Measurements from ENCODE around the gene TNXB.

Gene TNXB

DNA sequence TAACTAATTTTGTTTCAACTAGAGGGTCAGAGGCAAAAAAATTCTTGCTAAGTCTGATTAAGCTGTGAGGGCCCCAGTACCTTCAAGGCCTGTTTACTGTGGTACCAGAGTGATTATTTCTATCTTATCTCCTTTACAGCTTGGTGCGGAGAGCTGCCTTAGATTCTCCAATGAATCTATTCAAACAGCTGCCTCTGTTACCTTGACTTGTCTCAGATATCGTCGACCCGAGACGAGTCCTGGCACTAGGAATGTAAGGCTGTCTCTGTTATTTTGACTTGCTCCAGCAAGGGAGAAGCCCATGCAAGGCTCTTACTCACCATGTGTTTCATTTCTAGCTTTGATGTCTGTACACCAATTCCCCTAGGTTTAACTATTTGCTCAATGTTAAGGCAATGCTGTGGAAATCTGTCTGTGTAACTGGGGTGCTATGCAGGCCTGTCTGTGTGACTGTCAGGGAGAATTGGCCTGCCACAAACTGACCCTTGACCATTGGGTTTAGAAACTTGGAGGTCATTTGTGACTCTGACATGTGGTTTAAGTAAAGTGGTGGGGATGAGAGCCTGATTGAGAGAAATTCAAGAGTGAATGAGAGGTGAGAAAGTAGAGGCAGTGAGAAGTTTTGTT is 31.4 kb upstream of the TNXB start:
- in situ Hi-C loops (cut with MboI; ENCODE audit: low sequenced_read_pairs) = no loop called here

DNA sequence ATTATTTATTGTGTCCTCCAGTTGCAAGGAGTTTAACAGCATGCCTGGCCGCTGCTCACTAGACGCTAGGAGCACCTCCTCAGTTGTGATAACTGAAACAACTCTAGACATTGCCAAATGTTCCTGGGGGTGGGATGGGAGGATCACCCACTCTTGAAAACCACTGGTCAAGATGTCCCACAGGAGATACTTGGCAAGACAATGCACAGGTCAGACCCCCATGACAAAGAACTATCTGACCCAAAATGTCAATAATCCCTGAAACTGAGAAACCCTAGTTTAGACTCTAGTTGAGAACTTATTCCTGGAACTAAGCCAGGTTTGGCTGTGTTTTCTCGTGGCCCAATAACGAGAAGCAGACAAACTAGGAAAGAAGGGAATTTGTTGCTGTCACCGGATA is 30.5 kb upstream of the TNXB start:
- in situ Hi-C loops (cut with MboI; ENCODE audit: low sequenced_read_pairs) = no loop called here

DNA sequence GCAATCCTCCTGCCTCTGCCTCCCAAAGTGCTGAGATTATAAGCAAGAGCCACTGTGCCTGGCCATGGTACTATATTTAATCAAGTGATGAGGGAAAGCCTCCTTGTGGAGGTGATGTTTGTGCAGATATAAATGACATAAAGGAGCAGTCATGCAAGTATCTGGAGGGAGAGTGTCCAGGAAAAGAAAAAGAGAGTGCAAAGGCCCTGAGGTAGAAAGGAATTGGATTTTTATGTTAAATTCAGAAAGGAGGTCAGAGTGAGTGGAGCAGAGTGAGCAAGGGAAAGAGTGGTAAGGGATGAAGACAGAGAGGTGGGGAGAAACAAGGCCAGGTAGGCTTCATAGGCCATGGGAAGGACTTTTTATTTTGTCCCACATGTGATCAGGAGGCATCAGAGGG is 28.3 kb upstream of the TNXB start:
- in situ Hi-C loops (cut with MboI; ENCODE audit: low sequenced_read_pairs) = no loop called here

DNA sequence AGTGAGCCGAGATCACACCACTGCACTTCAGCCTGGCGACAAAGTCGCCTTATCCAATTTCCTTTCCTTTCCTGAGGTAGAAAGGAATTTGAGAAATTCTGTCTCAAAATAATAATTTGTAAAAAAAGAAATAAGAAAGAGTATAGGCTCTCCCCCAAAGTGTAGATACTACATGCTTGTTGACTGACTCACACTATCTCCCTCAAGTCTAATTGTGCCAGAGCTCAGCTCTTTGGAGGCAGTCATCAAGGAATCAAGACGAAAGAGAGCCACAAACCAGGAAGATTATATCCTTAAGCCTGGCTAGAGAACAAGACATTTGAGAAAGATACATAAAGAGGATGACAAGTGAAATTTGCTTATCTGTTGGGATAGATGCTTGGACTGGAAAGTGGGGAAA is 24.6 kb upstream of the TNXB start:
- in situ Hi-C loops (cut with MboI; ENCODE audit: low sequenced_read_pairs) = no loop called here

DNA sequence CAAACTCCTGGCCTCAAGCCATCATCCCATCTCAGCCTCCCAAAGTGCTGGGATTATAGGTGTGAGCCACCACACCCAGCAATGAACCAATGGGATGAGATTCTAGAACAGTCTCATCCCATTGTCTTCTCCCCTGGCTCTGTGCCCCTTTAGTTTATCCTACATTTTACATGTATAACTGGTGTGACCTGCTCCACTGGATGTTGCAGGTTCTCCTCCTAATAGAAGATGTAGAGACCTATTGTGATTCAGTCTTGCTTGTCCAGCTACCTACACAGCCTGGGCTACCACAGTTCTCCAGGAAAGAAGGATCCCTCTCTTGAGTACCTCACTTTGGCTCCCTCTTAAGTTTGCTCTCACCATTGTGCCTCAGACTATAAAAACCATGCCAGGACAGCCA is 23.0 kb upstream of the TNXB start:
- in situ Hi-C loops (cut with MboI; ENCODE audit: low sequenced_read_pairs) = no loop called here

DNA sequence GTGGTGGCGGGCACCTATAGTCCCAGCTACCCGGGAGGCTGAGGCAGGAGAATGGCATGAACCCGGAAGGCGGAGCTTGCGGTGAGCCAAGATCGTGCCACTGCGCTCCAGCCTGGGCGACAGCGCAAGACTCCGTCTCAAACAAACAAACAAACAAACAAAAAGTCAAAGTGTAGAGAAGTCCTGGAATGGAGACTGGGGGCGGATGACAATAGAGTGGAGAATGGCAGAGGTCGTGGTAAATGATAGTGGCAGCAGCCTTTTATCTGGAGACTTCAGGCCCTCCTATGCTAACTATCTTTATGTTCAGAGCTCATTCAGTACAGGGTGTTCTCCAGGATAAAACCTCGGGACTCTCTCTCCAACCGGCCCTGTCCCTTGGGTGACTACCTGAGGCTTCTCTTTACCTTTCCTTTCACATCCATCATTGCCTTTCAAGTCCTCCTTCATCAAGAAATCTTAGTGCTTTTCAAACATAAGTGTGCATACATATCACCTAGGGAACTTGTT is 22.4 kb upstream of the TNXB start:
- in situ Hi-C loops (cut with MboI; ENCODE audit: low sequenced_read_pairs) = no loop called here

DNA sequence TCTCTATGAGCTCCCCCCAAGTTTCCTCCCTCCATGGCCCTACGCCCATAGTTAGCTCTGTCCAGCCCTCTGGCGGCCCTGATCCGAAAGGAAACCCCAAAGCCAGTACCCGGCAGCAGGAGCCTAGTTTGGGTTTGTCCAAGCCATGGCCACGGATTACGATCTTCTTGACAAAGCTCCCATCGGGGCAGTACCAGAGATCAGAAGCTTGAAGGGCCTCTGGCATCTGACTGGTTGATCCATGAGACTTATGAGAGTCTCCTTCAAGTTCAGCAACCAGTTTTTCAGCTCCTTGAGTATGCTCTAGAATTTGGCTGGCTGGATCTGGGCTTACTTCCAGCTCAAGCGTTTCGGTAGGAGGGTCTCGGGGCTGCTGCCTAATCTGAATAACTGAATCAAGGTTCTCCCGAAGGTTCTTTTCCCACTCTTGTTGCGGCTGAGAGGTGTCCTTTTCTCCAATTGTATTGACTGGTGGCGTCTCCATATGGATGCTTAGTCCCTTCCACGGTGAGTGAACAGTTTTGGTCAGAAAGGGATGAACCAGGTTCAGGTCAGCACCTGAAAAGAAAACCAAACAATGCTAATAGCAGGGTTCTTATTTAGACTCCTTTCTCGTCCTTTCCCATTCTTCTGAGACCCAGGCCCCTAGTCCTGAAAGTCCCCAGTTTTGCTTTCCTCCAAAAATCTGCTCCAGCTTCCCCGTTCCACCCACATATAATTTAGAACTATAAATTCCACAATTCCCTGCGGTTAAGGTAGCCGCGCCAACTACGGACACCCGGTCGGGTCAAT is 20.4 kb upstream of the TNXB start:
- in situ Hi-C loops (cut with MboI; ENCODE audit: low sequenced_read_pairs) = no loop called here

DNA sequence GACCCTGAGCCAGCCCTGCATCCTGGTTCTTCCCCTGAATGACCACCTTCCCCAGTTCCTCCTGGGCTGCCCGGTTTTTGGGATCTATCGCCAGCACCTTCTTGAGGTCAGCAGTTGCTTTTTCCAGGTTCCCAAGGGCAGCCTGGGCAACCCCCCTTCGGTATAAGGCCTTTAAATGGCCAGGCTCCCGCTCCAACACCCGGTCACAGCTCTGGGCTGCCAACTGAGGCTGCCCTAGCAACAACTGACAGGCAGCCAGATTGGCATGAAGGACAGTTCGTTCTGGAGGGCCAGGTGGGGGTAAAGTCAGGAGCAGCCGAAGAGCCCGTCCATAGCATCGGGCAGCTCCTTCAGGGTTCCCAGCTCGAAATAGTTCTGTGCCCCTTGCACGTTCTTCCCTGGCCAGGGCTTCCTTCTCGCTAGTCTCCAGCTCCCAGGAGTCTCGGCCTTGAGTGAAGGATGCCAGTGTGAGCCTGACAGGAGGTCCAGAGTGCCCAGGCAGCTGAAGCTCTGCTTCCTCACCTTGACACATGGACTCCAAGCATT is 19.7 kb upstream of the TNXB start:
- in situ Hi-C loops (cut with MboI; ENCODE audit: low sequenced_read_pairs) = no loop called here

DNA sequence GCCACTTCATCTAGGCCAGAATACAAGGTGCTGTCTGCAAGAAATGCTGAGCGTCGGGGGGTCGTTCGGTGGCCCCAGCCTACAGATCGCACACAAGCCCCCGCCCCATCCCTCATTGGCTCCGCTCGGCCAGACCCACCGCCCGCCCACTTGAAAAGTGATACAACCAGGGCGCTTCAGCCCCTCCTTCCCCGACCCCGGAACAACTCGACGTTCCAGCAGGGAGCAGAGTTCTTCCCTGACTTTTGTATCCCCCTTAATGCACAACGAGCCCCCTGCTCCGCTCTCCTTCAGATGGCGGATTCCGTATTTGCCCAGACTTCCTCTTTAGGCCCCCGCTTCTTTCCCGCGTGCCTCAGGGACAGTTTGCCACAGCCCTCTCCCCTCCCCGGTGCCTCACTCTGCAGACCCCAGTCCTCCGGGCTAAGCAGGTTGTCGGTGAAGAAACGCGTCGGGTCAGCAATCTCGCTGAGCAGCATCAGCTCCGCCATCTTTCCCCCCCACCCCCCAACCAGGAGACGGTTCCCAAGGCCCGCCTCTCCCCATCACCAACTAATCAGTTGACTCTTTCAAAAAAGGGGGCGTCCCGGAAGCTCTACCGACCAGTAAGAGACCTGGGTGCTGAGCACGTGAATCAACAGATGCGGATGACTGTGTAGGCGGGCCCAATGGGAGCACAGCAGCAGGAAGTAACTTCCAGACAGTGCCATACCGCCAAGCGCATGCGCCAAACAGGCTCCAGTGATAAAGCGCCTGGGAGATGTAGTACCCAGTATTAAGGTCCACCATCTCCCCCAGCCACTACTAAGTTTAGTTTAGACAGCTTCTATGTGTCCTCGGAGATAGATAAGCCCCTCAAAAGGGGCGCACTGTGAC is 18.8 kb upstream of the TNXB start, which contains the start of gene ATF6B:
TSS of gene ATF6B (minus strand) at position 530 of the 876 bp plus-strand sequence. CDS start at position 491, 39 bp downstream.
- in situ Hi-C loops (cut with MboI; ENCODE audit: low sequenced_read_pairs) = no loop called here

DNA sequence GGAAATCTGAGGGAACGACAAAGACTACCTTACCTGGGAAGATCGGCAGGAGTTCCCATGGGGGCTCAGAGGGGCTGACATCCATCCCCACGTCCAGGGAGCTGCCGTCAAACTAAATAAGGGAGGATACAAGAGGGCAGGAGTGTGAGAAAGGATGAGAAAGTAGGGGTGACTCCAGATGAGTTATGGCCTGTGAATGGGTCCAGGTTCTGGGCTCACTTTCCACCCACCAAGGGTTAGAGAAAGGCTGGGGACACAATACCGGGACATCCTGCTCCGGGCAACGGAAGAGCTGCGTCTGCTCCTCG is 18.2 kb upstream of the TNXB start:
- in situ Hi-C loops (cut with MboI; ENCODE audit: low sequenced_read_pairs) = no loop called here

DNA sequence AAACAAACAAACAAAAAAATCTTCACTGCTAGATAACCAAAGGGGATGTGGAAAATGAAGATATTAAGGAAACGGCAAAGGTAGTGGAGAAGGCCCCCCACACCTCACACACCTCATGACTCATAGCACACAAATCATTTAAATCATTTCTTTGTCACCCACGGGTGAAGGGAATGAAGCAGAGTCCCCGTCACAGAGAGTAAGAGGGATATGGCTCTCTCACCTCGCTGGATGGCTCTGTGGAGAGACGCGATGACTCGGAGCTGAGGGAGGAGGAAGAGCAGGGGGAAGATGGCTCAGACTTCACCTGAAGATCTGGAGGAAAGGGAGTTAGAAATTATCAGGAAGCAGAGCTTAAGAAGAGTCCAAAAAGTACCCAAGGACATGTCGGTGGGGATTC is 17.7 kb upstream of the TNXB start:
- in situ Hi-C loops (cut with MboI; ENCODE audit: low sequenced_read_pairs) = no loop called here

DNA sequence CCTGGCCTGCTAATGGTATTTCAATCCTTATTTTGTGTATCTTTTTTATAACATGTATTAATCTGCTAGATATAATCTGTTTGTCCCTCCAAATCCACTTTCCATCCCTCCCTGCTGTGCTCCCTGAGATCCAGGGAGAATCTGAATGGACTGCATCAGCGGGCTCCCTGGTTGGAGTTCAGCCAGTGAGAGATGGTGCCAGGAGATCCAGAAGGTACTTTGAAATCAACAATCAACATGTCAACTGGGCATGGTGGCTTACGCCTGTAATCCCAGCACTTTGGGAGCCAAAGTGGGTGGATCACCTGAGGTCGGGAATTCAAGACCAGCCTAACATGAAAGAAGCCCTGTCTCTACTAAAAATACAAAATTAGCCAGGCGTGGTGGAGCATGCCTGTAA is 14.5 kb upstream of the TNXB start:
- in situ Hi-C loops (cut with MboI; ENCODE audit: low sequenced_read_pairs) = no loop called here

DNA sequence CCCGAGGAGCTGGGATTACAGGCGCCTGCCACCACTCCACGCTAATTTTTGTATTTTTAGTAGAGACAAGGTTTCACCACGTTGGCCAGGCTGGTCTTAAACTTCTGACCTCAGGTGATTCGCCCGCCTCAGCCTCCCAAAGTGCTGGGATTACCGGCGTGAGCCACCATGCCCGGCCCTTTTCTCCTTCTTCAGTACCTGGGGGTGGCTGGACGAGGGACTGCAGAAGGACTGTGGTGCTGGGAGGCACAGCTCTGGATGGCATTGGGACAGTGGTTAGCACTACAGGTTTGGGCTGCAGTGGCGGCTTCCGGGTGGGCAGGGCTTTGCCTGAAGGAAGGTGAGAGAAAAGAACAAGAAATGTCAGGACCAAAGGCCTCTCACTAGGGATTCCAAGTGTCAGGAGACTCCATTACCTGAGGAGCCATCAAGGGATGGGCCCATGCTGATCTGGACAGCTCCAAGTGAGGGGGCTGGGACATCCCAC is 11.5 kb upstream of the TNXB start:
- in situ Hi-C loops (cut with MboI; ENCODE audit: low sequenced_read_pairs) = no loop called here

DNA sequence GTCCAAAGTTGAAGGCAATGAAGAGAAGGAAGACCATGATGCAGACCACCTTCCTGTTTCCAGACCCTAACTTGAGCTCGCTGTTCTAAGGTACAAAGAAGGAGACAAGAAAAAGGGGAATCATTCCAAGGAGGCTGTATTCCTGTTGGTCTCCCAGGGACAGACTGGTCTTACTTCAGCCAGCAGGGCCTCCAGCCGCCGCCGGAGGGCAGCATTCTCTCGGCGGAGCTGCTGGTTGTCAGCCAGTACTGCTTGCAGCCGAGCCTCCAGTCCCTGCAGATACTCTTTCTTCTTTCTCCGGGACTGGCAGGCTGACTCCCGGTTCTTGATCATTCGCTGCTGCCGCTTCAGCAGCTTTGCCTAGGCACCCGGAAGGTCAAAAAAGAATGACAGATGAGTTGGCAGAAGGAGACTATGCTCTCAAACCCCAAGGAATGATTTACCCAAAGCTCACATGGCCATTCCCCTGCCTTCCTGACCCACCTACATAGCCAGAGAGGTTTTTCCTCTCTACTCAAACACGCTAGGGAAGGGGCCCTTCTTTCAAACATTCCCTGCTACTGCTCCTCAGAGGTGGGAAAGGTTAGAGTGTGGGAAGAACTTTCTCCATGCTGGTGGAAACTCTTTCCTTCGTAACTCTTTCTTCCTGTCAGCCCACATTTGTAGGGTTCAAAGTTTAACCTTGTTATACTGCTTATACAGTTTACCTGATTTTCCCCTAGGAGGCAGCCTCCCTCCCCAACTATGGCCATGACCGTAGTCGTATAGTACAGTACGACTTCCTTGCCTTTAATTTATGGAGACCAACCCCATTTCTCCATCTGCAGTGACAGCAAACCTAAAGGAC is 9.9 kb upstream of the TNXB start:
- in situ Hi-C loops (cut with MboI; ENCODE audit: low sequenced_read_pairs) = no loop called here

DNA sequence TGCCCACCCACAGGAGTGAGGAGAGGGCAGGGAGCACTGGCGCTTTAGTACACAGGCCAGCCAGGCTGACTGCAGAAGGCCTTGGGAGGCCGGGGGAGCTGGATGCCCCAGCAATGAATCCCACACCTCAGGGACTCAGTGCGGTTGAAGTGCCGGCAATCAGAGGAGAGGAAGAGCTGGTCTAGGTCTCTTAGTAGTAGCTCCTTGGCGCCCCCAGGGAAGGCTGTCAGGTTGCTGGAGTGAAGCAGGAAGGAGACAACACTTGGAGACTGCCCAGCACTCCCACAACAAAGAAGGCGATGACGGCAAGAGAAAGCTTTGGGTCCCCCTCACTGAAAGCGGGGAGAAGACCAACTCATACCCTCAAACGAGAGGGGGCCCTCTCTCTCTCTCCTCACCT is 8.3 kb upstream of the TNXB start:
- in situ Hi-C loops (cut with MboI; ENCODE audit: low sequenced_read_pairs) = no loop called here

DNA sequence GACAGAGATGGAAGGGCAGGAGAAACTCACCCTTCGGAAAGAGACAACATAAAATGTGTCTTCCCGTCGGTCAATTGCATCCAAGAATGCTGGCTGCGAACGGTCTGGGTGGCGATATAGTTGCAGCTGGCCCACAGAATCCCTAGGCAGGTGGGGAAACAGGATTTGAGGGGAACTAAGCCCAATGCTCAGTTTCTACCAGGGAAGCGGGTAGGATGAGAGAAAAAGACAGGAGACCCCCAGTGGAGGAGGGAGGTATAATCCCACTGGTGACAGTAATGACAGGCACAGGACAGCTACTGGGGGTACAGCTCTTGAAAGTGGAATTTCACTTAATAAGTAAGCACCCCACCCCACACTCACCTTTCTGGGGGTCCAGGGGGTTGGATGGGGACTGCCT is 7.5 kb upstream of the TNXB start:
- in situ Hi-C loops (cut with MboI; ENCODE audit: low sequenced_read_pairs) = no loop called here

DNA sequence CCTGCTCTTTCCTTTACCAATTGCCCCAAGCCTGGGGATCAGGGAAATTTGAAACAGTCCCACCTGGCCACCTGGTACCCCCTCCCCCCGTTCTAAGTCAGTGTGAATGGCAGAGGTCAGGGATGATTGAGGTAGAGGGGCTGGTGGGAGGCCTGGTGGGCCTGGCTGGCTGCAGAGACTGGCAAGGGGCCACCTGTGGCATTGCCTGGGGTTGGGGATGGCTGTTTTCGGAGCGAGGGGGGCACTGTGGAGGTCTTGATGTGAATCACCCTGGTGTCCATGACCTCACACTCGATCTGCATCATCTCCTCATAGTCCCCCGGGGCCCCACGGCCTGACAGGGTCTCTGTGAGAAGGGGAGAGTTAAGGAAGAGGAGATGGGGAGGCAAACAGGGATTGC is 6.5 kb upstream of the TNXB start:
- in situ Hi-C loops (cut with MboI; ENCODE audit: low sequenced_read_pairs) = no loop called here

DNA sequence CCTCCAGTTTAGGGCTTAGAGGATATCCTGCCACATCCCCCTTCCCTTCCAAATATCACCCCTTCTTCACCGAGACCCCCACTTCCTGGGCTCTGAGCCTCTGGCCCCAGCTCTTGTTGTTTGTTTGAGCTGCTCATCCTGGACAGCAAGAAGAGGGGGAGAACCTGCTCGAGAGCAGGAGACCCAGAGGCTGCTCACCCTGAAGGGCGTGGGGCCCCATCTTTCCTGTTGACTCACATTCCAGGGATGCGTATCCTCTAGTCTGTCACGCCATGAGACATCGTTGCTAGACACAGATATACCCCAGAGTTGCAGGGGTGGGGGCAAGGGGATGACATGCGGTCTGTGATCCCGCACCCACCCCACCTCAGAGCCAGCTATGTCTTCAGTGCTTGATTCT is 5.7 kb upstream of the TNXB start:
- in situ Hi-C loops (cut with MboI; ENCODE audit: low sequenced_read_pairs) = no loop called here

DNA sequence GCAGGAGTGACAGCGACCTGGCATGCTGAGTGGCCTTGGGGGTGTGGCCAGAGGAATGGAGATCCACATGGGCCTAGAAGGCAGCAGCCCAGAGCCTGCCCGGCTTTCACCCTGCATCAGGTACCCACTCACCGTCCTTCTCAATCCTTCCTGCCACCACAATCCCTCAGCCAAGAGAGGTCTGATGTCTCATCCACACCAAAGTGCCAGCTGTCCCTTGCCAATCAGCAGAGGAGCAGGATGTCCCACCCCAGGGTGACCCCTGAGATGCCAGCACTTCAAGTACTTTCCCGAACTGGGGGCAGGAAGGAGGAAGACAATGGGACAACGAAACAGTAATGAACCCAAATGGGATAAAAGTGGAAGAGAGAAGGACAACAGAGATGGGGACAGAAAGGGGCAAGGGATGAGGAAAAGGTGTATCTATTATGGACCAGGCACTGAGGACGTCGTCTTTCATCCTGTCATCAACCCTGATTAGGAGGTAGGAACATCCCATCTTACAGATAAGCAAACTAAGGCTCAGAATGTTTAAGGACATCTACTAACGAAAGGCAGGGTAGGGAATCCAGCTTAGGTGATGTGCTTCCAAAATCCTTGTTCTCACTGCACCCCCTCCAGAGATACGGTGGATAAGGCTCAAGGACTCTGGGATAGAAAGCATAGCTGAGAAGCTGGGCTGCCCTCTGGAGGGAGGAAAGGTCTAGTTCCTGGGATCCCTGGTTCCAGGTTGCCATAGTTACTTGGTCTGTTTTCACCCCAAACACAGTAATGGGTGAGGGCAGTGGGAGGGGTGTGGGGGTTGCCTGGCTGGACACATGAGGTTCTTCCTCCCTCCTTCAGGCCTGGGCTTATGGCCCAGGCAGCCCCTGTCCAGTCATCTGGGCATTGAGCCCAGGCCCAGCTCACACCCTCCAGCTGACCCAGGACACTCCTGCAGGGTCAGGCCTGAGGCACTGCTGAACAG is 4.5 kb upstream of the TNXB start:
- in situ Hi-C loops (cut with MboI; ENCODE audit: low sequenced_read_pairs) = no loop called here

Measured in HL-60/S4 treated with phorbol 12-myristate 13-acetate at 8.2 ng/mL for 4 days and 3 days (cell line).